Measurements from ENCODE around the gene GMPS. TPM values are rescaled to one million over a fixed set of nuclear protein-coding genes. Genes with fewer than 3 reads are reported as not detected.

Gene GMPS
- total and polyA plus RNA-seq, 10 of the 15 experiments (the other 5 are each of a cell fraction or from before 2014, with no cell fraction given): 33.2 to 143 (median 79.0) TPM

DNA sequence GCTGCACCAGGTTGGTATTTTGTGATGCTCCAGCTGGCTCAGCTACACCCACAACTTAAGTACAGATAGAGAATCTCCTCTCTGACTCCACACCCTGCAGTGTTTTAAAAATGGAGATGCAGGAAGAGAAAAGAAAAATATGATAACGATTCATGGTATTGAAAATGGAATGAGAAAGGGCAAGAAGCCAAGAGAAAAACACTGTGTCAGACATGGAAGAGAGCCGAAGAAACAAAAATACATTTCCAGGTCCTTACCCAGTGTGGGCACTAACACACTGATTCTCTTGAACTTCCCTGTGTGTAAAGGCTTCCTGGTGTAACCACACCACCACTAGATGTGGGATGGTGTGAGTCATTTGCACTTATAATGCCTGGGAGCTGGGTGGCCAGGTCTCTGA is 93.1 kb downstream of the GMPS start (continued):
- TF ChIP-seq RELA (IDR thresholded peaks at IDR 0.05; ENCODE audit: borderline replicate concordance, partially characterized antibody) (no peak), KDM1A (IDR thresholded peaks at IDR 0.05; ENCODE audit: borderline replicate concordance) (no peak)
- TF ChIP-seq, protein P1, sequence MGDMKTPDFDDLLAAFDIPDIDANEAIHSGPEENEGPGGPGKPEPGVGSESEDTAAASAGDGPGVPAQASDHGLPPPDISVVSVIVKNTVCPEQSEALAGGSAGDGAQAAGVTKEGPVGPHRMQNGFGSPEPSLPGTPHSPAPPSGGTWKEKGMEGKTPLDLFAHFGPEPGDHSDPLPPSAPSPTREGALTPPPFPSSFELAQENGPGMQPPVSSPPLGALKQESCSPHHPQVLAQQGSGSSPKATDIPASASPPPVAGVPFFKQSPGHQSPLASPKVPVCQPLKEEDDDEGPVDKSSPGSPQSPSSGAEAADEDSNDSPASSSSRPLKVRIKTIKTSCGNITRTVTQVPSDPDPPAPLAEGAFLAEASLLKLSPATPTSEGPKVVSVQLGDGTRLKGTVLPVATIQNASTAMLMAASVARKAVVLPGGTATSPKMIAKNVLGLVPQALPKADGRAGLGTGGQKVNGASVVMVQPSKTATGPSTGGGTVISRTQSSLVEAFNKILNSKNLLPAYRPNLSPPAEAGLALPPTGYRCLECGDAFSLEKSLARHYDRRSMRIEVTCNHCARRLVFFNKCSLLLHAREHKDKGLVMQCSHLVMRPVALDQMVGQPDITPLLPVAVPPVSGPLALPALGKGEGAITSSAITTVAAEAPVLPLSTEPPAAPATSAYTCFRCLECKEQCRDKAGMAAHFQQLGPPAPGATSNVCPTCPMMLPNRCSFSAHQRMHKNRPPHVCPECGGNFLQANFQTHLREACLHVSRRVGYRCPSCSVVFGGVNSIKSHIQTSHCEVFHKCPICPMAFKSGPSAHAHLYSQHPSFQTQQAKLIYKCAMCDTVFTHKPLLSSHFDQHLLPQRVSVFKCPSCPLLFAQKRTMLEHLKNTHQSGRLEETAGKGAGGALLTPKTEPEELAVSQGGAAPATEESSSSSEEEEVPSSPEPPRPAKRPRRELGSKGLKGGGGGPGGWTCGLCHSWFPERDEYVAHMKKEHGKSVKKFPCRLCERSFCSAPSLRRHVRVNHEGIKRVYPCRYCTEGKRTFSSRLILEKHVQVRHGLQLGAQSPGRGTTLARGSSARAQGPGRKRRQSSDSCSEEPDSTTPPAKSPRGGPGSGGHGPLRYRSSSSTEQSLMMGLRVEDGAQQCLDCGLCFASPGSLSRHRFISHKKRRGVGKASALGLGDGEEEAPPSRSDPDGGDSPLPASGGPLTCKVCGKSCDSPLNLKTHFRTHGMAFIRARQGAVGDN (IDR thresholded peaks at IDR 0.05): no peak
- TF ChIP-seq, protein P2, sequence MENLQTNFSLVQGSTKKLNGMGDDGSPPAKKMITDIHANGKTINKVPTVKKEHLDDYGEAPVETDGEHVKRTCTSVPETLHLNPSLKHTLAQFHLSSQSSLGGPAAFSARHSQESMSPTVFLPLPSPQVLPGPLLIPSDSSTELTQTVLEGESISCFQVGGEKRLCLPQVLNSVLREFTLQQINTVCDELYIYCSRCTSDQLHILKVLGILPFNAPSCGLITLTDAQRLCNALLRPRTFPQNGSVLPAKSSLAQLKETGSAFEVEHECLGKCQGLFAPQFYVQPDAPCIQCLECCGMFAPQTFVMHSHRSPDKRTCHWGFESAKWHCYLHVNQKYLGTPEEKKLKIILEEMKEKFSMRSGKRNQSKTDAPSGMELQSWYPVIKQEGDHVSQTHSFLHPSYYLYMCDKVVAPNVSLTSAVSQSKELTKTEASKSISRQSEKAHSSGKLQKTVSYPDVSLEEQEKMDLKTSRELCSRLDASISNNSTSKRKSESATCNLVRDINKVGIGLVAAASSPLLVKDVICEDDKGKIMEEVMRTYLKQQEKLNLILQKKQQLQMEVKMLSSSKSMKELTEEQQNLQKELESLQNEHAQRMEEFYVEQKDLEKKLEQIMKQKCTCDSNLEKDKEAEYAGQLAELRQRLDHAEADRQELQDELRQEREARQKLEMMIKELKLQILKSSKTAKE (IDR thresholded peaks at IDR 0.05; ENCODE audit: low read depth, poor library complexity, severe bottlenecking): no peak

DNA sequence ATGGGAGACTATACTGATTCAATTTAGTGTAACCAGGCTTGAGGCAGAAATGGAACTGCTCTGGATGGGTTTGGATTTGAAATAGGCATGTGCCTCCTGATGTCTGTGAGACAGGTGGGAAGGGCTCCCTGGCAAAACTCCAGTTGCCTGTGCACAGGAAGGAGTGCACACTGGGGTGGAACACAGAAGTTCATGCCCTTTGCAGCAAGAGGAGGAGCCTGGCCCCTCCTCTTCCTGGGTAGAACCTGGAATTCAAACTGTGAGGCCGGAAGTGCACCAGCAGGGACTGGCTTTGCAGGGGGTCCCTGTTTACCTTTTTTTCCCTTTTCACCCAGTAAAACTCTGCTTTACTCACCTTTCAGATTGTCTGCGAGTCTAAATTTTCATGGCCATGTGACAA is 99.9 kb downstream of the GMPS start:
- FAIRE-seq (no peak), ATAC-seq (no peak), DNase-seq (ENCODE audit: low read depth, low spot score) (no peak)
- POLR2A ChIA-PET: no interaction called here
- SMC1A ChIA-PET (ENCODE audit: uncharacterized antibody, unreplicated experiment): no interaction called here
- Histone ChIP-seq H3K27me3 (replicated peaks in 1 of 2; ENCODE audit: control insufficient read depth in 2 of 2, insufficient read depth in 2 of 2, low read length in 1 of 2) (no peaks in the 10 kb centered on the region), H3K36me3 (ENCODE audit: control insufficient read depth in 2 of 2, insufficient read depth in 2 of 2, low read length in 1 of 2) (no peaks in the 10 kb centered on the region), H2AFZ (ENCODE audit: control insufficient read depth, low read depth, low read length) (no peak overlapping the region), H3K4me1 (ENCODE audit: control insufficient read depth, insufficient read depth, low read length) (no peaks in the 10 kb centered on the region), H3K9me3 (replicated peaks; ENCODE audit: control insufficient read depth, insufficient read depth, low read length) (no peaks in the 10 kb centered on the region), H3K4me2 (ENCODE audit: control insufficient read depth, insufficient read depth) (no peak overlapping the region), H3K79me2 (ENCODE audit: control insufficient read depth, insufficient read depth, low read length) (no peaks in the 10 kb centered on the region), H4K20me1 (ENCODE audit: control insufficient read depth, insufficient read depth) (no peaks in the 10 kb centered on the region), H3K9ac (ENCODE audit: control insufficient read depth, insufficient read depth, low read length) (no peak overlapping the region), H3K27ac (ENCODE audit: control insufficient read depth, insufficient read depth) (no peak overlapping the region), H3K4me3 (no peak overlapping the region)
- no peak for TF ChIP-seq DPF2 (IDR thresholded peaks at IDR 0.05)
- TF ChIP-seq, protein P3, sequence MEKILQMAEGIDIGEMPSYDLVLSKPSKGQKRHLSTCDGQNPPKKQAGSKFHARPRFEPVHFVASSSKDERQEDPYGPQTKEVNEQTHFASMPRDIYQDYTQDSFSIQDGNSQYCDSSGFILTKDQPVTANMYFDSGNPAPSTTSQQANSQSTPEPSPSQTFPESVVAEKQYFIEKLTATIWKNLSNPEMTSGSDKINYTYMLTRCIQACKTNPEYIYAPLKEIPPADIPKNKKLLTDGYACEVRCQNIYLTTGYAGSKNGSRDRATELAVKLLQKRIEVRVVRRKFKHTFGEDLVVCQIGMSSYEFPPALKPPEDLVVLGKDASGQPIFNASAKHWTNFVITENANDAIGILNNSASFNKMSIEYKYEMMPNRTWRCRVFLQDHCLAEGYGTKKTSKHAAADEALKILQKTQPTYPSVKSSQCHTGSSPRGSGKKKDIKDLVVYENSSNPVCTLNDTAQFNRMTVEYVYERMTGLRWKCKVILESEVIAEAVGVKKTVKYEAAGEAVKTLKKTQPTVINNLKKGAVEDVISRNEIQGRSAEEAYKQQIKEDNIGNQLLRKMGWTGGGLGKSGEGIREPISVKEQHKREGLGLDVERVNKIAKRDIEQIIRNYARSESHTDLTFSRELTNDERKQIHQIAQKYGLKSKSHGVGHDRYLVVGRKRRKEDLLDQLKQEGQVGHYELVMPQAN (conservative IDR thresholded peaks at IDR 0.05): no peak
- no peak for TF ChIP-seq GABPA (IDR thresholded peaks at IDR 0.05; ENCODE audit: low read depth)
- TF ChIP-seq MEF2B (IDR thresholded peaks at IDR 0.05; ENCODE audit: partially characterized antibody, poor library complexity, severe bottlenecking): no peak
- TF ChIP-seq BHLHE40 (IDR thresholded peaks at IDR 0.05; ENCODE audit: borderline replicate concordance in 1 of 2, low read depth in 2 of 2, low read length in 1 of 2): no peak
- 91% methylated on average over 2 of the region's 2 CpGs for WGBS (ENCODE audit: insufficient coverage, insufficient replicate concordance, low lambda C conversion rate, missing lambda C conversion rate)
- BruUV-seq (replicated peaks): no TSS peak
- RAD21 ChIA-PET (ENCODE audit: unreplicated experiment): no interaction called here
- in situ Hi-C loops (cut with MboI) (no loop called here), intact Hi-C loops (cut with micrococcal nuclease; ENCODE audit: unreplicated experiment) (no loop called here)
- CTCF ChIA-PET: no interaction called here

All from GM12878 (cell line).